Activated gamma-delta T cell treated with anti-CD3 and anti-CD28 coated beads, Interleukin-2, amount 50 U/mL, for 16 hours (primary cell): ENCODE data around the gene BPIFB2.

ENCODE experiments used
- DNase-seq: peaks from one replicate; pipeline ENCODE4 v3.0.0-alpha.2; 2020; ENCODE audit warnings: low read depth

Gene BPIFB2

GRCh38 chr20:33022694-33023438 lies 15.4 kb downstream of the BPIFB2 start:
- no peak for DNase-seq

- no peak for DNase-seq
Measured at GRCh38 chr20:33023439-33024242, 16.1 kb downstream of the BPIFB2 start.

- DNase-seq = no peak
Measured at GRCh38 chr20:33024243-33024560, 16.7 kb downstream of the BPIFB2 start.

GRCh38 chr20:33024609-33025317 lies 17.3 kb downstream of the BPIFB2 start:
- DNase-seq = no peak

- no peak for DNase-seq
Measured at GRCh38 chr20:33025318-33025876, 17.9 kb downstream of the BPIFB2 start.

- DNase-seq = no peak
Measured at GRCh38 chr20:33026072-33026778, 18.7 kb downstream of the BPIFB2 start.

GRCh38 chr20:33026779-33027759 lies 19.6 kb downstream of the BPIFB2 start:
- DNase-seq = no peak

- no peak for DNase-seq
Measured at GRCh38 chr20:33027769-33028751, 20.6 kb downstream of the BPIFB2 start.

GRCh38 chr20:33028875-33029274 lies 21.4 kb downstream of the BPIFB2 start:
- no peak for DNase-seq

- no peak for DNase-seq
Measured at GRCh38 chr20:33030076-33030475, 22.6 kb downstream of the BPIFB2 start.

- no peak for DNase-seq
Measured at GRCh38 chr20:33030569-33030968, 23.1 kb downstream of the BPIFB2 start.

- DNase-seq = no peak
Measured at GRCh38 chr20:33031531-33031930, 24.0 kb downstream of the BPIFB2 start, which contains the start of gene BPIFB6. BPIFB6 (plus strand) TSS chr20:33031648; CDS start chr20:33031648, 0 bp downstream.

- DNase-seq = no peak
Measured at GRCh38 chr20:33032555-33032954, 25.1 kb downstream of the BPIFB2 start.

GRCh38 chr20:33033381-33033780 lies 25.9 kb downstream of the BPIFB2 start:
- no peak for DNase-seq

- DNase-seq = no peak
Measured at GRCh38 chr20:33034115-33034514, 26.6 kb downstream of the BPIFB2 start.

- no peak for DNase-seq
Measured at GRCh38 chr20:33034901-33035492, 27.5 kb downstream of the BPIFB2 start.

- DNase-seq = no peak
Measured at GRCh38 chr20:33037456-33037855, 30.0 kb downstream of the BPIFB2 start.

- DNase-seq = no peak
Measured at GRCh38 chr20:33038243-33038642, 30.7 kb downstream of the BPIFB2 start.

GRCh38 chr20:33042430-33042829 lies 34.9 kb downstream of the BPIFB2 start:
- DNase-seq = no peak
